Medulla oblongata (tissue), 1 donor: ENCODE results near the gene GNRH2.
"Not testable (repeated sequence)": the region's sequence is repeated elsewhere in the genome, so short reads cannot be mapped to it uniquely, and the experiment has no call there.

ENCODE experiments used
- DNase-seq: peaks from one replicate; pipeline ENCODE4 v3.0.0-alpha.2; 2015; ENCODE audit errors: extremely low spot score

The GNRH2 gene

GRCh38 chr20:3043322-3043721 lies at the start of gene GNRH2:
Gene GNRH2 (plus strand): TSS chr20:3043622. CDS start chr20:3044415, 793 bp downstream.
- no peak for DNase-seq

- DNase-seq, result no peak
Measured at GRCh38 chr20:2995796-2996195, 47.6 kb upstream of the GNRH2 start.

GRCh38 chr20:2998728-2999127 lies 44.7 kb upstream of the GNRH2 start:
- no peak for DNase-seq

GRCh38 chr20:3000852-3001523 lies 42.4 kb upstream of the GNRH2 start:
- peak; percentile 83 for DNase-seq

- no peak for DNase-seq
Measured at GRCh38 chr20:3003416-3003815, 40.0 kb upstream of the GNRH2 start.

GRCh38 chr20:3010985-3011723 lies 32.3 kb upstream of the GNRH2 start:
- no peak for DNase-seq

- no peak for DNase-seq
Measured at GRCh38 chr20:3011752-3012151, 31.7 kb upstream of the GNRH2 start.

GRCh38 chr20:3013771-3014170 lies 29.7 kb upstream of the GNRH2 start:
- no peak for DNase-seq

GRCh38 chr20:3014179-3014578 lies 29.2 kb upstream of the GNRH2 start:
- DNase-seq, result no peak

- no peak for DNase-seq
Measured at GRCh38 chr20:3014662-3015061, 28.8 kb upstream of the GNRH2 start.

- not testable (repeated sequence) for DNase-seq
Measured at GRCh38 chr20:3015302-3015701, 28.1 kb upstream of the GNRH2 start.

- no peak for DNase-seq
Measured at GRCh38 chr20:3021327-3021726, 22.1 kb upstream of the GNRH2 start.

GRCh38 chr20:3021777-3022176 lies 21.6 kb upstream of the GNRH2 start:
- DNase-seq, result no peak

- DNase-seq, result not testable (repeated sequence)
Measured at GRCh38 chr20:3022559-3023490, 20.6 kb upstream of the GNRH2 start.

- DNase-seq, result no peak
Measured at GRCh38 chr20:3027987-3028386, 15.4 kb upstream of the GNRH2 start.

GRCh38 chr20:3031524-3032147 lies 11.8 kb upstream of the GNRH2 start:
- DNase-seq, result no peak

- DNase-seq, result peak; percentile 69
Measured at GRCh38 chr20:3032624-3033023, 10.8 kb upstream of the GNRH2 start.

GRCh38 chr20:3037654-3038053 lies 5.8 kb upstream of the GNRH2 start:
- DNase-seq, result no peak

GRCh38 chr20:3038454-3038853 lies 5.0 kb upstream of the GNRH2 start:
- DNase-seq, result no peak

GRCh38 chr20:3039426-3039825 lies 4.0 kb upstream of the GNRH2 start:
- DNase-seq, result no peak

- no peak for DNase-seq
Measured at GRCh38 chr20:3040086-3040485, 3.3 kb upstream of the GNRH2 start.
